SU-DHL-6 (cell line): ENCODE measurements around the gene HGS.

Experiments used
- H2AFZ ChIP-seq: fragments of 200-600 bp; sonication (generic); 2 replicates; pipeline ENCODE4 v1.6.1; 2014; ENCODE audit warnings: low read depth, mild to moderate bottlenecking, moderate library complexity, mixed read lengths, antibody characterized with exemption, low read length; ENCODE audit not compliant: severe bottlenecking
- H3F3A ChIP-seq: fragments of 200-600 bp; shearing (Covaris generic); 2 replicates; pipeline ENCODE4 v1.6.0; 2016; ENCODE audit warnings: antibody characterized with exemption, mild to moderate bottlenecking; ENCODE audit not compliant: insufficient read depth
- H3K27ac ChIP-seq: fragments of 200-600 bp; sonication (generic); 2 replicates; pipeline ENCODE4 v1.5.1; 2016; ENCODE audit warnings: low read depth, mild to moderate bottlenecking, low read length, moderate library complexity, mixed read lengths
- H3K27me3 ChIP-seq: fragments of 200-600 bp; sonication (generic), shearing (Covaris generic); 2 replicates; pipeline ENCODE4 v1.6.0; 2014; ENCODE audit warnings: mild to moderate bottlenecking, low read length
- H3K36me3 ChIP-seq: fragments of 200-600 bp; sonication (generic); 2 replicates; pipeline ENCODE4 v1.6.1; 2014; ENCODE audit warnings: mild to moderate bottlenecking, low read length, mixed read lengths
- H3K4me2 ChIP-seq: fragments of 300-600, 200-600 bp; shearing (Covaris generic), sonication (generic); 2 replicates; pipeline ENCODE4 v1.6.0; 2014; ENCODE audit warnings: low read length, low read depth, mild to moderate bottlenecking; ENCODE audit not compliant: poor library complexity, severe bottlenecking
- H3K4me3 ChIP-seq: fragments of 200-600 bp; sonication (generic); 2 replicates; pipeline ENCODE4 v1.5.1; 2014; ENCODE audit warnings: antibody characterized with exemption, low read length, mild to moderate bottlenecking, mixed read lengths; ENCODE audit not compliant: insufficient read depth, poor library complexity, severe bottlenecking
- H3K79me2 ChIP-seq: fragments of 200-600 bp; sonication (generic); 2 replicates; pipeline ENCODE4 v1.6.1; 2014; ENCODE audit warnings: mild to moderate bottlenecking, low read length, moderate library complexity; ENCODE audit not compliant: insufficient read depth
- H3K9ac ChIP-seq: fragments of 200-600 bp; sonication (generic); 2 replicates; pipeline ENCODE4 v1.7.0; 2014; ENCODE audit warnings: mild to moderate bottlenecking, low read length
- H3K9me2 ChIP-seq: fragments of 200-600 bp; sonication (generic); replicated peaks from 2 replicates; pipeline ENCODE4 v1.6.1; 2014; ENCODE audit warnings: low read length; ENCODE audit not compliant: insufficient read depth
- H3K9me3 ChIP-seq: fragments of 200-600 bp; sonication (generic); 2 replicates; pipeline ENCODE4 v1.6.1; 2014; ENCODE audit warnings: low read length, mixed read lengths; ENCODE audit not compliant: insufficient read depth
- H4K20me1 ChIP-seq: fragments of 200-600 bp; sonication (generic); 2 replicates; pipeline ENCODE4 v1.6.1; 2014; ENCODE audit warnings: low read depth, mild to moderate bottlenecking, antibody characterized with exemption, low read length, moderate library complexity, mixed read lengths
- EZH2phosphoT487 ChIP-seq: fragments of 200-600 bp; sonication (generic), shearing (Covaris generic); conservative IDR thresholded peaks from 2 replicates; pipeline ENCODE4 v1.6.1; 2018; ENCODE audit warnings: mild to moderate bottlenecking, antibody characterized with exemption, low read length, moderate library complexity, mixed read lengths
- TF ChIP-seq, protein P1 (sequence below): fragments of 200-600 bp; sonication (generic); IDR thresholded peaks from one replicate; pipeline ENCODE4 v1.5.1; 2017; ENCODE audit warnings: antibody characterized with exemption, mild to moderate bottlenecking, low read length, moderate library complexity; ENCODE audit not compliant: insufficient read depth, poor library complexity, severe bottlenecking

The HGS gene

DNA sequence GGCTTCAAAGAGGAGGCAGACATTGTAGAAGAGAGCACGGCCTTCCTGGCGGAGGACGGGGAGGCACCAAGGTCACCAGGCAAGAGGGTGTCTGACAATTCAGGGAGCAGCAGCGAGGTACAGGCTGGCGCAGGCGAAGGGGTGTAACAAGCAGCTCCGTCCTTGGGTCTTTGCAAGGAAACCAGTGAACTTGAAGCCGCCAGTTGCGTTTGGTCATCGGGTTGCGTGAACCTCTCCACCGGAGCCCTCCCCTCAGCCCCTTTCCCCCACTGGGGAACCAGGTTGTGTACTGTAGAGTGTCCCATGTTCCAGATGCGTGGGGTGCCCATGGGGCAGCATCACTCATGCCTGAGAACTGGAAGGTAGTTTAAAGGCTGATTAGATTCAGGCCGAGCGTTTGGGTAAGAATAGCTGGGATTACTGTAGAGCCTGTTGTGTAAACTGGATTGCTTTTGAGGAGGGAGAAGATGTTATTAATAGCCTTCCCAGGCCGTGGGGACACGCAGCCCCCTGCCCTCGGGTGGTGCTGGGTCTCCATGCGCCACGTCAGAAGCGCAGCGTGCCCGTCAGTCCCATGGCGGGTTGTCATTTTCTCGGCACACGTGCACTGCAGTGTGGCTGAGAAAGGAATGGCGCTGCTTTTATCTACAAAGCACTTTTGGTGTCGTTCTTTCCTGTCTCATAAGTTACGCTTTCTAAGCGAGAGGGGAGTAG, 21.9 kb downstream of the HGS start:
- peaks cover 50% of the 10 kb centered on the region for H3K79me2 ChIP-seq
- H2AFZ ChIP-seq, result no peak overlapping the region
- H3K9ac ChIP-seq, result no peak overlapping the region
- no peak overlapping the region for H3K4me3 ChIP-seq
- TF ChIP-seq, protein P1, sequence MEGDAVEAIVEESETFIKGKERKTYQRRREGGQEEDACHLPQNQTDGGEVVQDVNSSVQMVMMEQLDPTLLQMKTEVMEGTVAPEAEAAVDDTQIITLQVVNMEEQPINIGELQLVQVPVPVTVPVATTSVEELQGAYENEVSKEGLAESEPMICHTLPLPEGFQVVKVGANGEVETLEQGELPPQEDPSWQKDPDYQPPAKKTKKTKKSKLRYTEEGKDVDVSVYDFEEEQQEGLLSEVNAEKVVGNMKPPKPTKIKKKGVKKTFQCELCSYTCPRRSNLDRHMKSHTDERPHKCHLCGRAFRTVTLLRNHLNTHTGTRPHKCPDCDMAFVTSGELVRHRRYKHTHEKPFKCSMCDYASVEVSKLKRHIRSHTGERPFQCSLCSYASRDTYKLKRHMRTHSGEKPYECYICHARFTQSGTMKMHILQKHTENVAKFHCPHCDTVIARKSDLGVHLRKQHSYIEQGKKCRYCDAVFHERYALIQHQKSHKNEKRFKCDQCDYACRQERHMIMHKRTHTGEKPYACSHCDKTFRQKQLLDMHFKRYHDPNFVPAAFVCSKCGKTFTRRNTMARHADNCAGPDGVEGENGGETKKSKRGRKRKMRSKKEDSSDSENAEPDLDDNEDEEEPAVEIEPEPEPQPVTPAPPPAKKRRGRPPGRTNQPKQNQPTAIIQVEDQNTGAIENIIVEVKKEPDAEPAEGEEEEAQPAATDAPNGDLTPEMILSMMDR, result no peak
- no peak for TF ChIP-seq EZH2phosphoT487
- no peak overlapping the region for H3K27ac ChIP-seq
- peaks cover 24% of the 10 kb centered on the region for H3F3A ChIP-seq
- H3K27me3 ChIP-seq, result no peaks in the 10 kb centered on the region
- H4K20me1 ChIP-seq, result no peaks in the 10 kb centered on the region
- no peaks in the 10 kb centered on the region for H3K9me2 ChIP-seq
- no peaks in the 10 kb centered on the region for H3K9me3 ChIP-seq
- no peak overlapping the region for H3K4me2 ChIP-seq
- no peaks in the 10 kb centered on the region for H3K36me3 ChIP-seq

DNA sequence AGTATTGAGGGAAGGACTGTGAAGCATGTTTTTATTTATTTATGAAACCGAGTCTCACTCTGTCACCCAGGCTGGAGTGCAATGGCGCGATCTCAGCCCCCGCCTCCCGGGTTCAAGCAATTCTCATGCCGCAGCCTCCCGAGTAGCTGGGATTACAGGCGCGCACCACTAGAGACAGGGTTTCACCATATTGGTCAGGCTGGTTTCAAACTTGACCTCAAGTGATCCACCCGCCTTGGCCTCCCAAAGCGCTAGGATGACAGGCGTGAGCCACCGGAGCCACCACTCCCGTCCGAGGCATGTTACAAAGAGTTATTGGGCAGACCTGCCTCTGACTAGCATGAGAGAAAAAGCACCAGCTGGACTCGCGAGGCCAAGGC, 22.4 kb downstream of the HGS start:
- Histone ChIP-seq H4K20me1 (no peaks in the 10 kb centered on the region), H3K4me2 (no peak overlapping the region), H3K9me3 (no peaks in the 10 kb centered on the region), H3K4me3 (no peak overlapping the region), H3K9ac (no peak overlapping the region), H3K36me3 (no peaks in the 10 kb centered on the region), H2AFZ (no peak overlapping the region), H3F3A (peaks cover 29% of the 10 kb centered on the region), H3K27me3 (no peaks in the 10 kb centered on the region), H3K27ac (no peak overlapping the region), H3K9me2 (no peaks in the 10 kb centered on the region), H3K79me2 (peaks cover 45% of the 10 kb centered on the region)
- no peak for TF ChIP-seq EZH2phosphoT487
- TF ChIP-seq, protein P1, result no peak

DNA sequence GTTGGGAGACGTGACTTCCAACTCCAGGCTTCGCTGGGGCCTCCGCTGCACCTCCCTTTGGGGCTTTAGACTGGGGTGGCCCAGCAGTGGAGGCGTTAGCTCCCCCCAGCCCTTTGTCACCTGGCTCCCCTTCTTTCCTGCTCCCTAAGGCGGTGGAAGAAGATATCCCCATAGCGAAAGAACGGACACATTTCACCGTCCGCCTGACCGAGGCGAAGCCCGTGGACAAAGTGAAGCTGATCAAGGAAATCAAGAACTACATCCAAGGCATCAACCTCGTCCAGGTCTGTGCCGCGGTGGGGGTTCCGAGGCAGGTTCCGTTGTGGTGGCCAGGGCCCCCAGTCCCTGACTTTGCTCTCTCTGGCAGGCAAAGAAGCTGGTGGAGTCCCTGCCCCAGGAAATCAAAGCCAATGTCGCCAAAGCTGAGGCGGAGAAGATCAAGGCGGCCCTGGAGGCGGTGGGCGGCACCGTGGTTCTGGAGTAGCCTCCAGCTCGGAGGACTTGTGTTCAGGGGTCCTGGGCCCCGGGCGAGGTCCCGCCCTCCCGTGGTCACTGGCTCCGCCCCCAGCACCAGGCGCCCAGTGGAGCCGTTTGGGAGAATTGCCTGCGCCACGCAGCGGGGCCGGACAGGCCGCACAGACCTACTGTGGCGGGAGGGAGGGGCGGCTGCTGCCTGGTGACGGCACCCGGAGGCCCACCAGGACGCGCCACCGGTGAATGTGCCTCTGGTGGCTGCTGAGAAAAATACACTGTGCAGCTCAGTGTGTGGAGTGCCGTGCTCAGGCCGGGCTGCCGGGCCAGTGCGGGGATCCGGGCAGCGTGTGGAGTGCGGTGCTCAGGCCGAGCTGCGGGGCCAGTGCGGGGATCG, 23.2 kb downstream of the HGS start:
- H2AFZ ChIP-seq, result no peak overlapping the region

More for the DNA sequence above, 23.2 kb downstream of the HGS start:
- TF ChIP-seq, protein P1, result no peak
- Histone ChIP-seq H3K9me3 (no peaks in the 10 kb centered on the region), H3K9ac (no peak overlapping the region), H3F3A (peaks cover 28% of the 10 kb centered on the region), H3K27ac (no peak overlapping the region), H3K27me3 (no peaks in the 10 kb centered on the region), H4K20me1 (no peaks in the 10 kb centered on the region), H3K79me2 (peaks cover 37% of the 10 kb centered on the region), H3K4me3 (no peak overlapping the region), H3K4me2 (no peak overlapping the region), H3K36me3 (no peaks in the 10 kb centered on the region), H3K9me2 (no peaks in the 10 kb centered on the region)
